ENCODE data around the gene DNAH14. TPM values are rescaled to one million over a fixed set of nuclear protein-coding genes. Genes with fewer than 3 reads are reported as not detected.

DNAH14 gene
- total and polyA plus RNA-seq, 2 donors (not counting 1 experiment from before 2014, with no cell fraction given) = not detected

- no peaks in the 10 kb centered on the region for H3K27me3 ChIP-seq (replicated peaks in 1 of 4; ENCODE audit: control extremely low read depth in 1 of 4, control insufficient read depth in 3 of 4, insufficient read depth in 4 of 4, low read length in 3 of 4)
- peaks cover 11 to 13% of the 10 kb centered on the region in 2 donors for H3K4me1 ChIP-seq (ENCODE audit: control insufficient read depth in 2 of 2, insufficient read depth in 2 of 2, low read length in 2 of 2)
- H3K9ac ChIP-seq (ENCODE audit: low read length) = no peak overlapping the region
- no peaks in the 10 kb centered on the region for H3K9me3 ChIP-seq (ENCODE audit: control extremely low read depth in 1 of 3, control insufficient read depth in 2 of 3, insufficient read depth in 1 of 3, low read length in 2 of 3)
- H3K4me2 ChIP-seq (replicated peaks; ENCODE audit: low read depth, low read length, poor library complexity, severe bottlenecking) = no peak overlapping the region
- H3K4me3 ChIP-seq (ENCODE audit: control extremely low read depth in 1 of 5, extremely low read depth in 1 of 5, insufficient read depth in 1 of 5, low read depth in 2 of 5, low read length in 4 of 5) = no peak overlapping the region
- Mint-ChIP-seq H3K4me1 (peaks cover 15% of the 10 kb centered on the region), H3K27me3 (no peaks in the 10 kb centered on the region), H3K27ac (no peak overlapping the region), H3K9me3 (ENCODE audit: insufficient read depth) (no peaks in the 10 kb centered on the region), H3K4me3 (no peak overlapping the region)
- peaks cover 33% of the 10 kb centered on the region for H4K20me1 ChIP-seq (ENCODE audit: control insufficient read depth, insufficient read depth, low read length, poor library complexity, severe bottlenecking)
- DNase-seq (no peak), ATAC-seq (ENCODE audit: low read depth) (no peak)
- WGBS (ENCODE audit: insufficient coverage) = 100% methylated on average over 2 of the region's 4 CpGs
- H3K27ac ChIP-seq (ENCODE audit: low read length in 2 of 2) = no peak overlapping the region
- ChIA-PET CTCF (no interaction called here), POLR2A (no interaction called here)
- H2AFZ ChIP-seq (ENCODE audit: insufficient read depth, low read depth, low read length, poor library complexity, severe bottlenecking) = no peak overlapping the region
- H3K36me3 ChIP-seq (replicated peaks in 1 of 2; ENCODE audit: control extremely low read depth in 1 of 2, control insufficient read depth in 1 of 2, extremely low read depth in 1 of 2, insufficient read depth in 2 of 2, low read length in 1 of 2) = peaks cover 7 to 87% of the 10 kb centered on the region in 2 experiments
- intact Hi-C loops (cut with micrococcal nuclease) = no loop called here
- TF ChIP-seq CTCF (IDR thresholded peaks at IDR 0.05) (no peak), EZH2 (IDR thresholded peaks at IDR 0.05; ENCODE audit: borderline replicate concordance, insufficient read depth, low read depth, low read length, poor library complexity, severe bottlenecking) (no peak)
- H3K79me2 ChIP-seq (ENCODE audit: control insufficient read depth, insufficient read depth, low read length) = peaks cover 57% of the 10 kb centered on the region
Observed at GRCh38 chr1:225415307-225415706, 485.8 kb downstream of the DNAH14 start.

- DNase-seq = no peak
- Histone ChIP-seq H4K20me1 (ENCODE audit: control insufficient read depth, insufficient read depth, low read length, poor library complexity, severe bottlenecking) (peaks cover 39% of the 10 kb centered on the region), H3K4me3 (ENCODE audit: control extremely low read depth in 1 of 5, extremely low read depth in 1 of 5, insufficient read depth in 1 of 5, low read depth in 2 of 5, low read length in 4 of 5) (no peak overlapping the region), H3K27me3 (replicated peaks in 1 of 4; ENCODE audit: control extremely low read depth in 1 of 4, control insufficient read depth in 3 of 4, insufficient read depth in 4 of 4, low read length in 3 of 4) (no peaks in the 10 kb centered on the region), H2AFZ (ENCODE audit: insufficient read depth, low read depth, low read length, poor library complexity, severe bottlenecking) (no peak overlapping the region), H3K4me2 (replicated peaks; ENCODE audit: low read depth, low read length, poor library complexity, severe bottlenecking) (no peak overlapping the region), H3K36me3 (replicated peaks in 1 of 2; ENCODE audit: control extremely low read depth in 1 of 2, control insufficient read depth in 1 of 2, extremely low read depth in 1 of 2, insufficient read depth in 2 of 2, low read length in 1 of 2) (peaks cover 7 to 87% of the 10 kb centered on the region in 2 experiments), H3K9ac (ENCODE audit: low read length) (no peak overlapping the region), H3K9me3 (ENCODE audit: control extremely low read depth in 1 of 3, control insufficient read depth in 2 of 3, insufficient read depth in 1 of 3, low read length in 2 of 3) (no peaks in the 10 kb centered on the region), H3K79me2 (ENCODE audit: control insufficient read depth, insufficient read depth, low read length) (peaks cover 64% of the 10 kb centered on the region), H3K4me1 (ENCODE audit: control insufficient read depth in 2 of 2, insufficient read depth in 2 of 2, low read length in 2 of 2) (peaks cover 11 to 13% of the 10 kb centered on the region in 2 donors), H3K27ac (ENCODE audit: low read length in 2 of 2) (no peak overlapping the region)
- intact Hi-C loops (cut with micrococcal nuclease) = no loop called here
- ChIA-PET POLR2A (no interaction called here), CTCF (no interaction called here)
- Mint-ChIP-seq H3K9me3 (ENCODE audit: insufficient read depth) (no peaks in the 10 kb centered on the region), H3K4me3 (no peak overlapping the region), H3K27ac (no peak overlapping the region), H3K4me1 (peaks cover 16% of the 10 kb centered on the region), H3K27me3 (no peaks in the 10 kb centered on the region)
- ATAC-seq (ENCODE audit: low read depth) = no peak
- 100% methylated on average over 1 of the region's 11 CpGs for WGBS (ENCODE audit: insufficient coverage)
- TF ChIP-seq EZH2 (IDR thresholded peaks at IDR 0.05; ENCODE audit: borderline replicate concordance, insufficient read depth, low read depth, low read length, poor library complexity, severe bottlenecking) = no peak
- TF ChIP-seq CTCF (IDR thresholded peaks at IDR 0.05) = no peak
Observed at GRCh38 chr1:225415967-225416745, 486.7 kb downstream of the DNAH14 start.

All from B cell (primary cell).